ENCODE measurements around the gene ANKRD11. TPM values are rescaled to one million over a fixed set of nuclear protein-coding genes. Genes with fewer than 3 reads are reported as not detected.

Gene ANKRD11
- total and polyA plus RNA-seq, 2 donors = 51.2 to 73.3 TPM

Small RNA genes lying within 50 kb of the gene (small RNA-seq; reads per million reads assigned to genes)
- gene RNU6-430P = not detected

Other genes starting within 250 kb of the ANKRD11 start
- gene SPG7, start 17.8 kb upstream of the ANKRD11 start, total RNA-seq = 77.8 TPM
- 85.4 TPM for gene SPG7, start 17.8 kb upstream of the ANKRD11 start, polyA plus RNA-seq
- 2,031 TPM for gene RPL13, start 70.1 kb upstream of the ANKRD11 start, total RNA-seq
- gene RPL13, start 70.1 kb upstream of the ANKRD11 start, polyA plus RNA-seq = 7,650 TPM
- not detected for gene CPNE7, start 85.2 kb upstream of the ANKRD11 start, total RNA-seq
- gene CPNE7, start 85.2 kb upstream of the ANKRD11 start, polyA plus RNA-seq = 1.8 TPM
- gene DPEP1, start 123.1 kb upstream of the ANKRD11 start, total RNA-seq = 0.58 TPM
- 0.41 TPM for gene DPEP1, start 123.1 kb upstream of the ANKRD11 start, polyA plus RNA-seq
- gene CHMP1A, start 167.1 kb upstream of the ANKRD11 start, total RNA-seq = 27.9 TPM
- gene CHMP1A, start 167.1 kb upstream of the ANKRD11 start, polyA plus RNA-seq = 85.7 TPM
- 3.3 TPM for gene SPATA33, start 167.3 kb upstream of the ANKRD11 start, total RNA-seq
- gene SPATA33, start 167.3 kb upstream of the ANKRD11 start, polyA plus RNA-seq = 5.2 TPM
- 31.9 TPM for gene CDK10, start 196.1 kb upstream of the ANKRD11 start, total RNA-seq
- 58.5 TPM for gene CDK10, start 196.1 kb upstream of the ANKRD11 start, polyA plus RNA-seq
- gene SPATA2L, start 211.1 kb upstream of the ANKRD11 start, total RNA-seq = 5.2 TPM
- 10.8 TPM for gene SPATA2L, start 211.1 kb upstream of the ANKRD11 start, polyA plus RNA-seq
- gene VPS9D1, start 230.3 kb upstream of the ANKRD11 start, total RNA-seq = 5.7 TPM
- 11.0 TPM for gene VPS9D1, start 230.3 kb upstream of the ANKRD11 start, polyA plus RNA-seq
- gene ZNF276, start 231.0 kb upstream of the ANKRD11 start, total RNA-seq = 17.9 TPM
- 19.6 TPM for gene ZNF276, start 231.0 kb upstream of the ANKRD11 start, polyA plus RNA-seq